ENCODE data around the gene ATG13.

DNA sequence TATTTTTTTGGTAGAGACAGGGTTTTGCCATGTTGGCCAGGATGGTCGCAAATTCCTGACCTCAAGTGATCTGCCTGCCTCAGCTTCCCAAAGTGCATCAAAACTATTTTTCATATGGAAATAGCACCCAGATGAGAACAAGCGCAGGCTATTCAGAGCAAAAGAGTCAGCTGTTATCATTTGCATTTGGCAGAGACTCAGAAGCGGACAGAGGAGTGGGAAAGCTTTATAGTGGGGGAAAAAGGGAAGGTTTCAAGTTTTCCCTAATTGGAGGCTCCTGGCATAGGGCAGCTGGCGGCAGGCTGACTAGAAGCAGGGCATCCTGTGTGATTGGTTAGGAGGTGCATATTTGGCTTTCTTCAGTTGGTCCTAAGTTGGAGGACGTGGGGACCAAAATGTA is 20.2 kb downstream of the ATG13 start:
- TF ChIP-seq POLR2AphosphoS5 (IDR thresholded peaks at IDR 0.05; ENCODE audit: low read depth, low read length) (no peak), EZH2 (IDR thresholded peaks at IDR 0.05; ENCODE audit: low read depth, low read length, severe bottlenecking) (no peak), KDM1A (IDR thresholded peaks at IDR 0.05; ENCODE audit: borderline replicate concordance, low read length) (no peak), JUN (IDR thresholded peaks at IDR 0.05; ENCODE audit: low read depth, low read length) (no peak), CEBPB (IDR thresholded peaks at IDR 0.05; ENCODE audit: low read depth, low read length) (no peak), TAF1 (IDR thresholded peaks at IDR 0.05; ENCODE audit: low read depth, low read length) (no peak), ZNF274 (IDR thresholded peaks at IDR 0.05; ENCODE audit: borderline replicate concordance, extremely low read depth, low read length) (no peak), HDAC2 (IDR thresholded peaks at IDR 0.05; ENCODE audit: borderline replicate concordance in 1 of 2, low read depth in 2 of 2, low read length in 2 of 2) (no peak), SRF (IDR thresholded peaks at IDR 0.05; ENCODE audit: low read depth, low read length) (no peak)
- TF ChIP-seq, protein P1, sequence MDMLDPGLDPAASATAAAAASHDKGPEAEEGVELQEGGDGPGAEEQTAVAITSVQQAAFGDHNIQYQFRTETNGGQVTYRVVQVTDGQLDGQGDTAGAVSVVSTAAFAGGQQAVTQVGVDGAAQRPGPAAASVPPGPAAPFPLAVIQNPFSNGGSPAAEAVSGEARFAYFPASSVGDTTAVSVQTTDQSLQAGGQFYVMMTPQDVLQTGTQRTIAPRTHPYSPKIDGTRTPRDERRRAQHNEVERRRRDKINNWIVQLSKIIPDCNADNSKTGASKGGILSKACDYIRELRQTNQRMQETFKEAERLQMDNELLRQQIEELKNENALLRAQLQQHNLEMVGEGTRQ (IDR thresholded peaks at IDR 0.05; ENCODE audit: low read length): no peak
- TF ChIP-seq, protein P2, sequence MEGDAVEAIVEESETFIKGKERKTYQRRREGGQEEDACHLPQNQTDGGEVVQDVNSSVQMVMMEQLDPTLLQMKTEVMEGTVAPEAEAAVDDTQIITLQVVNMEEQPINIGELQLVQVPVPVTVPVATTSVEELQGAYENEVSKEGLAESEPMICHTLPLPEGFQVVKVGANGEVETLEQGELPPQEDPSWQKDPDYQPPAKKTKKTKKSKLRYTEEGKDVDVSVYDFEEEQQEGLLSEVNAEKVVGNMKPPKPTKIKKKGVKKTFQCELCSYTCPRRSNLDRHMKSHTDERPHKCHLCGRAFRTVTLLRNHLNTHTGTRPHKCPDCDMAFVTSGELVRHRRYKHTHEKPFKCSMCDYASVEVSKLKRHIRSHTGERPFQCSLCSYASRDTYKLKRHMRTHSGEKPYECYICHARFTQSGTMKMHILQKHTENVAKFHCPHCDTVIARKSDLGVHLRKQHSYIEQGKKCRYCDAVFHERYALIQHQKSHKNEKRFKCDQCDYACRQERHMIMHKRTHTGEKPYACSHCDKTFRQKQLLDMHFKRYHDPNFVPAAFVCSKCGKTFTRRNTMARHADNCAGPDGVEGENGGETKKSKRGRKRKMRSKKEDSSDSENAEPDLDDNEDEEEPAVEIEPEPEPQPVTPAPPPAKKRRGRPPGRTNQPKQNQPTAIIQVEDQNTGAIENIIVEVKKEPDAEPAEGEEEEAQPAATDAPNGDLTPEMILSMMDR (IDR thresholded peaks at IDR 0.05; ENCODE audit: control extremely low read depth in 1 of 3, insufficient read depth in 1 of 3, low read depth in 1 of 3, low read length in 3 of 3): no peak

All from H1 (cell line).